HepG2 (cell line): ENCODE results near the gene TFE3. TPM values are rescaled to one million over a fixed set of nuclear protein-coding genes. Genes with fewer than 3 reads are reported as not detected.

ENCODE experiments used
- AGO2 ChIP-seq: fragments of 200-400 bp; formaldehyde crosslinking; optimal IDR thresholded peaks from 2 replicates; pipeline ENCODE3; 2017; ENCODE audit warnings: mild to moderate bottlenecking, low read depth, low read length, moderate library complexity
- ASH2L ChIP-seq: fragments of 300-600, 200-600 bp; sonication (generic); IDR thresholded peaks from 2 replicates; pipeline ENCODE4 v1.7.0; 2017; ENCODE audit warnings: low read depth, mild to moderate bottlenecking, moderate library complexity, mixed read lengths, low read length; ENCODE audit not compliant: insufficient read length
- ATAD3A ChIP-seq: sonication (generic); formaldehyde crosslinking; IDR thresholded peaks from 2 replicates; pipeline ENCODE4 v1.4.0; 2020; ENCODE audit warnings: missing genetic modification reagents
- FOXK1 ChIP-seq: sonication (generic); formaldehyde crosslinking; IDR thresholded peaks from 2 replicates; pipeline ENCODE4 v1.4.0; 2020; ENCODE audit warnings: low read depth, missing genetic modification reagents, borderline replicate concordance
- MYC ChIP-seq: sonication (generic); formaldehyde crosslinking; IDR thresholded peaks from 2 replicates; pipeline ENCODE4 v1.9.0; 2021; ENCODE audit warnings: missing genetic modification reagents, borderline replicate concordance
- NR2C2 ChIP-seq: sonication (generic); formaldehyde crosslinking; IDR thresholded peaks from 2 replicates; pipeline ENCODE4 v1.4.0; 2020; ENCODE audit warnings: missing genetic modification reagents, mild to moderate bottlenecking, moderate library complexity, borderline replicate concordance
- PHF8 ChIP-seq: sonication (generic); formaldehyde crosslinking; IDR thresholded peaks from 2 replicates; pipeline ENCODE4 v1.5.0; 2020; ENCODE audit warnings: missing genetic modification reagents
- SP2 ChIP-seq: sonication (generic); formaldehyde crosslinking; IDR thresholded peaks from 2 replicates; pipeline ENCODE4 v1.5.1; 2020; ENCODE audit warnings: mild to moderate bottlenecking, missing genetic modification reagents
- ZNF574 ChIP-seq: sonication (generic); formaldehyde crosslinking; IDR thresholded peaks from 2 replicates; pipeline ENCODE4 v1.4.0; 2020; ENCODE audit warnings: missing genetic modification reagents
- ZNF687 ChIP-seq: sonication (generic); formaldehyde crosslinking; IDR thresholded peaks from 2 replicates; pipeline ENCODE4 v1.5.1; 2020; ENCODE audit warnings: mild to moderate bottlenecking, missing genetic modification reagents, moderate library complexity
- polyA plus RNA-seq, 8 experiments: library from polyadenylated mRNA; depleted of rRNA in 3 of 8; stranded (reverse) in 7 of 8; unstranded in 1 of 8; fragments of >200 nt; fragmentation: Illumina TruSeq in 4 of 8; extraction: Trizol in 4 of 8; gene quantifications; 2 replicates each; pipeline versions ENCODE4 v1.2.1 to v1.2.3, GENCODE V29; 2011 to 2016; ENCODE audit warnings: low read depth in 4 of 8, missing spikeins in 1 of 8, mixed read lengths in 1 of 8; ENCODE audit not compliant: insufficient read depth in 1 of 8
- total RNA-seq, 5 experiments: library from RNA; depleted of rRNA; stranded (reverse); fragments of >200 nt; fragmentation: Illumina TruSeq; extraction: Trizol; gene quantifications; 2 replicates each; pipeline ENCODE4 v1.2.3, GENCODE V29; 2016; ENCODE audit warnings: low read depth in 1 of 5
- TF ChIP-seq, protein P1 (sequence below): sonication (generic); formaldehyde crosslinking; IDR thresholded peaks from 2 replicates; pipeline ENCODE4 v1.5.0; 2020; ENCODE audit warnings: mild to moderate bottlenecking, missing genetic modification reagents, borderline replicate concordance
- TF ChIP-seq, protein P2 (sequence below): sonication (generic); formaldehyde crosslinking; IDR thresholded peaks from 2 replicates; pipeline ENCODE4 v1.5.1; 2020; ENCODE audit warnings: mild to moderate bottlenecking, moderate library complexity, missing genetic modification reagents
- TF ChIP-seq, protein P3 (sequence below): sonication (generic); formaldehyde crosslinking; IDR thresholded peaks from 2 replicates; pipeline ENCODE4 v1.4.0; 2020; ENCODE audit warnings: mild to moderate bottlenecking, missing genetic modification reagents

TFE3 gene
- total and polyA plus RNA-seq, 2 of the 13 experiments (the other 11 are each of a cell fraction or from before 2014, with no cell fraction given): 8.3 to 12.3 TPM

- TF ChIP-seq, protein P1, sequence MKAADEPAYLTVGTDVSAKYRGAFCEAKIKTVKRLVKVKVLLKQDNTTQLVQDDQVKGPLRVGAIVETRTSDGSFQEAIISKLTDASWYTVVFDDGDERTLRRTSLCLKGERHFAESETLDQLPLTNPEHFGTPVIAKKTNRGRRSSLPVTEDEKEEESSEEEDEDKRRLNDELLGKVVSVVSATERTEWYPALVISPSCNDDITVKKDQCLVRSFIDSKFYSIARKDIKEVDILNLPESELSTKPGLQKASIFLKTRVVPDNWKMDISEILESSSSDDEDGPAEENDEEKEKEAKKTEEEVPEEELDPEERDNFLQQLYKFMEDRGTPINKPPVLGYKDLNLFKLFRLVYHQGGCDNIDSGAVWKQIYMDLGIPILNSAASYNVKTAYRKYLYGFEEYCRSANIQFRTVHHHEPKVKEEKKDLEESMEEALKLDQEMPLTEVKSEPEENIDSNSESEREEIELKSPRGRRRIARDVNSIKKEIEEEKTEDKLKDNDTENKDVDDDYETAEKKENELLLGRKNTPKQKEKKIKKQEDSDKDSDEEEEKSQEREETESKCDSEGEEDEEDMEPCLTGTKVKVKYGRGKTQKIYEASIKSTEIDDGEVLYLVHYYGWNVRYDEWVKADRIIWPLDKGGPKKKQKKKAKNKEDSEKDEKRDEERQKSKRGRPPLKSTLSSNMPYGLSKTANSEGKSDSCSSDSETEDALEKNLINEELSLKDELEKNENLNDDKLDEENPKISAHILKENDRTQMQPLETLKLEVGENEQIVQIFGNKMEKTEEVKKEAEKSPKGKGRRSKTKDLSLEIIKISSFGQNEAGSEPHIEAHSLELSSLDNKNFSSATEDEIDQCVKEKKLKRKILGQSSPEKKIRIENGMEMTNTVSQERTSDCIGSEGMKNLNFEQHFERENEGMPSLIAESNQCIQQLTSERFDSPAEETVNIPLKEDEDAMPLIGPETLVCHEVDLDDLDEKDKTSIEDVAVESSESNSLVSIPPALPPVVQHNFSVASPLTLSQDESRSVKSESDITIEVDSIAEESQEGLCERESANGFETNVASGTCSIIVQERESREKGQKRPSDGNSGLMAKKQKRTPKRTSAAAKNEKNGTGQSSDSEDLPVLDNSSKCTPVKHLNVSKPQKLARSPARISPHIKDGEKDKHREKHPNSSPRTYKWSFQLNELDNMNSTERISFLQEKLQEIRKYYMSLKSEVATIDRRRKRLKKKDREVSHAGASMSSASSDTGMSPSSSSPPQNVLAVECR (CRISPR knock-in tag): peak; percentile 73; the same call in 1 of the 2 replicates
- TF ChIP-seq MYC (CRISPR knock-in tag) (peak; percentile 48; the same call in 1 of the 2 replicates), AGO2 (peak; percentile 48), PHF8 (peak; percentile 82), ZNF687 (peak; percentile 94), ZNF574 (peak; percentile 73), SP2 (CRISPR knock-in tag) (peak; percentile 61), ASH2L (peak; percentile 48), ATAD3A (CRISPR knock-in tag) (no peak), FOXK1 (peak; percentile 89), NR2C2 (CRISPR knock-in tag) (peak; percentile 70; the same call in 1 of the 2 replicates)
- TF ChIP-seq, protein P2, sequence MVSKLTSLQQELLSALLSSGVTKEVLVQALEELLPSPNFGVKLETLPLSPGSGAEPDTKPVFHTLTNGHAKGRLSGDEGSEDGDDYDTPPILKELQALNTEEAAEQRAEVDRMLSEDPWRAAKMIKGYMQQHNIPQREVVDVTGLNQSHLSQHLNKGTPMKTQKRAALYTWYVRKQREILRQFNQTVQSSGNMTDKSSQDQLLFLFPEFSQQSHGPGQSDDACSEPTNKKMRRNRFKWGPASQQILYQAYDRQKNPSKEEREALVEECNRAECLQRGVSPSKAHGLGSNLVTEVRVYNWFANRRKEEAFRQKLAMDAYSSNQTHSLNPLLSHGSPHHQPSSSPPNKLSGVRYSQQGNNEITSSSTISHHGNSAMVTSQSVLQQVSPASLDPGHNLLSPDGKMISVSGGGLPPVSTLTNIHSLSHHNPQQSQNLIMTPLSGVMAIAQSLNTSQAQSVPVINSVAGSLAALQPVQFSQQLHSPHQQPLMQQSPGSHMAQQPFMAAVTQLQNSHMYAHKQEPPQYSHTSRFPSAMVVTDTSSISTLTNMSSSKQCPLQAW (CRISPR knock-in tag): peak; percentile 69
- TF ChIP-seq, protein P3, sequence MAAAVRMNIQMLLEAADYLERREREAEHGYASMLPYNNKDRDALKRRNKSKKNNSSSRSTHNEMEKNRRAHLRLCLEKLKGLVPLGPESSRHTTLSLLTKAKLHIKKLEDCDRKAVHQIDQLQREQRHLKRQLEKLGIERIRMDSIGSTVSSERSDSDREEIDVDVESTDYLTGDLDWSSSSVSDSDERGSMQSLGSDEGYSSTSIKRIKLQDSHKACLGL (CRISPR knock-in tag): peak; percentile 65; the same call in 1 of the 2 replicates
These were observed 36.6 kb upstream of the TFE3 start, which contains the start of gene WDR45 (continued) for GRCh38 chrX:49079489-49080428.
